Stimulated activated naive CD8-positive, alpha-beta T cell treated with anti-CD3 and anti-CD28 coated beads, Interleukin-15, Interleukin-2, amounts not matched to agents 100 U/mL and 50 U/mL, for 24 hours (primary cell): ENCODE results near the gene INPPL1.

Experiments
- ATAC-seq: fragments of 150-1000 bp; cut with Tn5 transposase; one replicate; pipeline ENCODE4 v1.10.0; 2021
- DNase-seq: peaks from one replicate; pipeline ENCODE4 v3.0.0; 2021

The INPPL1 gene

GRCh38 chr11:72231396-72232259, 7.1 kb downstream of the INPPL1 start:
- ATAC-seq = no peak

GRCh38 chr11:72232260-72233055, 7.9 kb downstream of the INPPL1 start:
- no peak for DNase-seq
- no peak for ATAC-seq

More at GRCh38 chr11:72231396-72232259, 7.1 kb downstream of the INPPL1 start:
- no peak for DNase-seq

GRCh38 chr11:72233056-72233772, 8.6 kb downstream of the INPPL1 start:
- DNase-seq (no peak), ATAC-seq (no peak)

GRCh38 chr11:72233773-72234513, 9.4 kb downstream of the INPPL1 start:
- no peak for ATAC-seq

GRCh38 chr11:72234514-72234830, 9.9 kb downstream of the INPPL1 start:
- ATAC-seq = no peak
- DNase-seq = no peak

More at GRCh38 chr11:72233773-72234513, 9.4 kb downstream of the INPPL1 start:
- DNase-seq = no peak

GRCh38 chr11:72234920-72235319, 10.4 kb downstream of the INPPL1 start:
- DNase-seq (no peak), ATAC-seq (no peak)

- DNase-seq (no peak), ATAC-seq (no peak)
Measured at GRCh38 chr11:72235351-72236057, 10.9 kb downstream of the INPPL1 start.

GRCh38 chr11:72236083-72236697, 11.6 kb downstream of the INPPL1 start:
- no peak for DNase-seq
- no peak for ATAC-seq

GRCh38 chr11:72236774-72237111, 12.2 kb downstream of the INPPL1 start:
- ATAC-seq (no peak), DNase-seq (no peak)

- DNase-seq (no peak), ATAC-seq (no peak)
Measured at GRCh38 chr11:72237112-72237931, 12.8 kb downstream of the INPPL1 start.

- DNase-seq (peak; percentile 61), ATAC-seq (no peak)
Measured at GRCh38 chr11:72238040-72238450, 13.5 kb downstream of the INPPL1 start.

GRCh38 chr11:72238492-72239312, 14.1 kb downstream of the INPPL1 start:
- DNase-seq (no peak), ATAC-seq (no peak)

GRCh38 chr11:72239313-72239848, 14.8 kb downstream of the INPPL1 start:
- ATAC-seq = no peak
- DNase-seq = peak; percentile 17

- no peak for ATAC-seq
- no peak for DNase-seq
Measured at GRCh38 chr11:72239849-72240460, 15.4 kb downstream of the INPPL1 start.

- ATAC-seq (no peak), DNase-seq (peak; percentile 22)
Measured at GRCh38 chr11:72240461-72241290, 16.1 kb downstream of the INPPL1 start.

- no peak for ATAC-seq
- no peak for DNase-seq
Measured at GRCh38 chr11:72241291-72241781, 16.8 kb downstream of the INPPL1 start.

- ATAC-seq (no peak), DNase-seq (no peak)
Measured at GRCh38 chr11:72242141-72242540, 17.6 kb downstream of the INPPL1 start.
